Measurements from ENCODE around the gene FBXL15.

FBXL15 gene

GRCh38 chr10:102400598-102401341 lies 19.9 kb upstream of the FBXL15 start:
- Histone ChIP-seq H3K36me3 (peaks cover 23% of the 10 kb centered on the region), H3K27me3 (no peaks in the 10 kb centered on the region), H3K9me3 (no peaks in the 10 kb centered on the region), H3K4me1 (peaks cover 3% of the 10 kb centered on the region; the same call in 1 of the 2 replicates), H3K4me3 (ENCODE audit: low read depth, low read length) (no peak overlapping the region)
- TF ChIP-seq CTCF (IDR thresholded peaks at IDR 0.05; ENCODE audit: low read depth, low read length) = no peak
- no peak for DNase-seq

- no peak for TF ChIP-seq CTCF (IDR thresholded peaks at IDR 0.05; ENCODE audit: low read depth, low read length)
- no peak overlapping the region for H3K4me3 ChIP-seq (ENCODE audit: low read depth, low read length)
- no peak for DNase-seq
- H3K4me1 ChIP-seq = peaks cover 3% of the 10 kb centered on the region; the same call in 1 of the 2 replicates
- peaks cover 23% of the 10 kb centered on the region for H3K36me3 ChIP-seq
- H3K9me3 ChIP-seq = no peaks in the 10 kb centered on the region
- H3K27me3 ChIP-seq = no peaks in the 10 kb centered on the region
Observed at GRCh38 chr10:102401342-102401654, 19.3 kb upstream of the FBXL15 start.

GRCh38 chr10:102401735-102402511 lies 18.7 kb upstream of the FBXL15 start:
- no peaks in the 10 kb centered on the region for H3K27me3 ChIP-seq
- peak; percentile 42 for DNase-seq
- peaks cover 3% of the 10 kb centered on the region; the same call in 1 of the 2 replicates for H3K4me1 ChIP-seq
- H3K9me3 ChIP-seq = no peaks in the 10 kb centered on the region
- H3K36me3 ChIP-seq = peaks cover 23% of the 10 kb centered on the region
- TF ChIP-seq CTCF (IDR thresholded peaks at IDR 0.05; ENCODE audit: low read depth, low read length) = no peak
- no peak overlapping the region for H3K4me3 ChIP-seq (ENCODE audit: low read depth, low read length)

- Histone ChIP-seq H3K27me3 (no peaks in the 10 kb centered on the region), H3K4me1 (peaks cover 3% of the 10 kb centered on the region; the same call in 1 of the 2 replicates), H3K36me3 (peaks cover 23% of the 10 kb centered on the region), H3K4me3 (ENCODE audit: low read depth, low read length) (no peak overlapping the region), H3K9me3 (no peaks in the 10 kb centered on the region)
- no peak for TF ChIP-seq CTCF (IDR thresholded peaks at IDR 0.05; ENCODE audit: low read depth, low read length)
- no peak for DNase-seq
Observed at GRCh38 chr10:102402512-102402896, 18.1 kb upstream of the FBXL15 start.

GRCh38 chr10:102403115-102403514 lies 17.5 kb upstream of the FBXL15 start:
- DNase-seq = no peak
- Histone ChIP-seq H3K9me3 (no peaks in the 10 kb centered on the region), H3K4me1 (peaks cover 3% of the 10 kb centered on the region; the same call in 1 of the 2 replicates), H3K36me3 (peaks cover 23% of the 10 kb centered on the region), H3K4me3 (ENCODE audit: low read depth, low read length) (no peak overlapping the region), H3K27me3 (no peaks in the 10 kb centered on the region)
- no peak for TF ChIP-seq CTCF (IDR thresholded peaks at IDR 0.05; ENCODE audit: low read depth, low read length)
